CD14-positive monocyte (primary cell): Measurements from ENCODE around the gene KIF1A. TPM values are rescaled to one million over a fixed set of nuclear protein-coding genes. Genes with fewer than 3 reads are reported as not detected.

Experiments used
- DNase-seq, 3 donors: peaks; one replicate each; pipeline ENCODE4 v3.0.0-alpha.2; 2011 to 2022
- H2AFZ ChIP-seq: 2 replicates; pipeline ENCODE4 v1.6.0; 2012; ENCODE audit warnings: mild to moderate bottlenecking, low read depth, low read length, inconsistent platforms; ENCODE audit not compliant: insufficient read depth, poor library complexity, severe bottlenecking
- H3K27ac ChIP-seq, 2 donors: 1 replicate in 1 of 2; 2 replicates in 1 of 2; pipeline ENCODE4 v1.5.1; 2012 to 2013; ENCODE audit warnings: low read length in 2 of 2, control low read depth in 1 of 2, inconsistent platforms in 1 of 2, low read depth in 1 of 2, mild to moderate bottlenecking in 1 of 2
- H3K27me3 ChIP-seq, 2 donors: one replicate each; pipeline versions ENCODE4 v1.6.0 to v1.6.1; 2011 to 2013; ENCODE audit warnings: low read length in 2 of 2; ENCODE audit not compliant: control insufficient read depth in 2 of 2, insufficient read depth in 2 of 2
- H3K36me3 ChIP-seq, 2 donors: replicated peaks in 1 of 2; 1 replicate in 1 of 2; 2 replicates in 1 of 2; pipeline versions ENCODE4 v1.5.1 to v1.6.1; 2012 to 2013; ENCODE audit warnings: low read length in 2 of 2, control low read depth in 1 of 2, inconsistent platforms in 1 of 2, mild to moderate bottlenecking in 1 of 2; ENCODE audit not compliant: insufficient read depth in 2 of 2, control insufficient read depth in 1 of 2
- H3K4me1 ChIP-seq, 2 donors: 1 replicate in 1 of 2; 2 replicates in 1 of 2; pipeline versions ENCODE4 v1.5.1 to v1.6.1; 2012 to 2013; ENCODE audit warnings: low read length in 2 of 2, control low read depth in 1 of 2, inconsistent platforms in 1 of 2, mild to moderate bottlenecking in 1 of 2, moderate library complexity in 1 of 2; ENCODE audit not compliant: insufficient read depth in 2 of 2, control insufficient read depth in 1 of 2
- H3K4me2 ChIP-seq: replicated peaks from 2 replicates; pipeline ENCODE3; 2012; ENCODE audit warnings: low read length, moderate library complexity, mild to moderate bottlenecking; ENCODE audit not compliant: poor library complexity, severe bottlenecking; ENCODE audit errors: extremely low read depth
- H3K4me3 ChIP-seq, 3 experiments: fragments of 200-600 bp in 1 of 3; sonication (generic) in 1 of 3; replicated peaks in 1 of 3; 1 replicate in 2 of 3; 2 replicates in 1 of 3; pipeline ENCODE4 v1.5.1; 2011 to 2013; ENCODE audit warnings: low read length in 3 of 3, mild to moderate bottlenecking in 3 of 3, control low read depth in 2 of 3, low read depth in 2 of 3, inconsistent platforms in 1 of 3, moderate library complexity in 1 of 3
- H3K79me2 ChIP-seq: 2 replicates; pipeline ENCODE4 v1.6.0; 2012; ENCODE audit warnings: mild to moderate bottlenecking, control low read depth, inconsistent platforms, low read length, moderate library complexity; ENCODE audit not compliant: insufficient read depth
- H3K9ac ChIP-seq: 2 replicates; pipeline ENCODE4 v1.6.0; 2017; ENCODE audit warnings: low read length, mild to moderate bottlenecking; ENCODE audit not compliant: insufficient read depth, poor library complexity, severe bottlenecking
- H3K9me3 ChIP-seq, 2 donors: replicated peaks in 1 of 2; 1 replicate in 1 of 2; 2 replicates in 1 of 2; pipeline versions ENCODE4 v1.5.1 to v1.6.1; 2012 to 2013; ENCODE audit warnings: low read length in 2 of 2, control low read depth in 1 of 2; ENCODE audit not compliant: control insufficient read depth in 1 of 2, insufficient read depth in 1 of 2
- H4K20me1 ChIP-seq: 2 replicates; pipeline ENCODE4 v1.6.0; 2012; ENCODE audit warnings: mild to moderate bottlenecking, low read length, control low read depth, moderate library complexity; ENCODE audit not compliant: insufficient read depth
- H3K27ac Mint-ChIP-seq, 7 donors: one replicate each; pipeline ENCODE4 v1.8.0; 2020; ENCODE audit warnings: mild to moderate bottlenecking in 7 of 7, mixed read lengths in 7 of 7, moderate library complexity in 6 of 7, inconsistent platforms in 2 of 7
- H3K27me3 Mint-ChIP-seq, 3 donors: one replicate each; pipeline ENCODE4 v1.8.0; 2021 to 2022; ENCODE audit warnings: low read depth in 3 of 3, mild to moderate bottlenecking in 3 of 3, mixed read lengths in 3 of 3, moderate library complexity in 3 of 3, inconsistent platforms in 1 of 3
- H3K36me3 Mint-ChIP-seq, 2 donors: one replicate each; pipeline ENCODE4 v1.8.0; 2020; ENCODE audit warnings: mixed read lengths in 2 of 2, inconsistent platforms in 1 of 2, mild to moderate bottlenecking in 1 of 2
- H3K4me1 Mint-ChIP-seq: one replicate; pipeline ENCODE4 v1.8.0; 2020; ENCODE audit warnings: mild to moderate bottlenecking, mixed read lengths
- H3K4me3 Mint-ChIP-seq, 2 donors: one replicate each; pipeline ENCODE4 v1.8.0; 2020; ENCODE audit warnings: mild to moderate bottlenecking in 2 of 2, mixed read lengths in 2 of 2, moderate library complexity in 1 of 2
- H3K9me3 Mint-ChIP-seq, 7 donors: one replicate each; pipeline ENCODE4 v1.8.0; 2020 to 2022; ENCODE audit warnings: mixed read lengths in 7 of 7, mild to moderate bottlenecking in 6 of 7, moderate library complexity in 6 of 7, inconsistent platforms in 2 of 7
- WGBS: methylation state at CpG from one replicate; pipeline ENCODE4 v1.1.5; 2013; ENCODE audit warnings: missing lambda C conversion rate; ENCODE audit not compliant: insufficient coverage; 5-methylcytosine and 5-hydroxymethylcytosine counted together
- intact Hi-C, 2 donors: fragments of 100-400 bp; cut with micrococcal nuclease; formaldehyde crosslinking; loops; one replicate each; pipeline versions ENCODE4 v1.15.0 to v1.15.1; 2023
- polyA plus RNA-seq, 3 donors: library from polyadenylated mRNA; depleted of rRNA in 1 of 3; unstranded in 2 of 3; stranded (reverse) in 1 of 3; fragments of 300-500 nt in 2 of 3; fragments of >200 nt in 1 of 3; fragmentation: Illumina TruSeq in 2 of 3; gene quantifications; 1 replicate in 2 of 3; 2 replicates in 1 of 3; pipeline ENCODE4 v1.2.3, GENCODE V29; 2012 to 2021
- TF ChIP-seq, protein P1 (sequence below): fragments of 200-600 bp; IDR thresholded peaks from one replicate; pipeline ENCODE4 v1.8.0; 2022; ENCODE audit warnings: antibody characterized with exemption, mild to moderate bottlenecking

Gene KIF1A
- polyA plus RNA-seq, 3 donors, result not detected

DNA sequence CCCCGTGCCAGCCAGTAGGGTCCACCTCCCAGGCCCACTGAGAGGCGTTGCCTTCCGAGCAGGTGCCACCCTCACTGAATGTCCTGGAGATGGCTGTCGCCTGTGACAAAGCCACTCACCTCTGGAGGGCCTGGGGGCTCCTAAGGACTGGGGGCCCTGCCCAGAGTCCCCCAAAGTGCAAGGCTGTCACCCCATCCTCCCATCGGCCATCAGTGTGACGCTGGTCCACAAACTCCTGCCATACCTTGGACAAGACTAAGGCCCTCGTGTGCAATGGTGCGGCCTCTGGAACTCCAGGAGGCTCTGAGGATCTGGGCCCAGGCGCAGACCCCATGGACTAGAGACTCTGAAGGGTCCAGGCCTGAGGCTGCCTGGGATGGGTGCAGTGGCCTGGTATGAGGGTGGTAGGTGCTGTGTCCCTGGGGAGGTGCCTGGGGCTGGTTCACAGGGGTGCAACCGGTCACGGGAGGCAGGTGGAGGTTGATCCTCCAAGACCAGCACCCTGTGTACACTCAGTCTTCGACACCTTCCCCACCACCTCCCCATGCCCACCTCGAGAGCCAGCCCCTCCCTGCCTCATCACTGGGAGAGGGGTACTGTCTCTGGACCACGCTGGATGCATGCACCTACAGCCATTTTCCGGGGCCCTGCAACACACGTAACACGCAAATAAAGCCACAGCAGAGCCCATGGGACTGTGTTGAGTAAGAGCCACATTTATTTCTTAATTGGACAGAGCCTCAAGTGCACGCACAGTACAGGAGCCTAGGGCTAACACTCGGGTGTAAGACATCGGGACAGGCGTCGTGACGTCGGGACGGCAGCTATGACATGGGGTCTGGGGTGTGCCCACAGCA, 106.7 kb downstream of the KIF1A start:
- Mint-ChIP-seq H3K36me3 (no peaks in the 10 kb centered on the region), H3K4me3 (no peak overlapping the region), H3K27me3 (peaks cover 2 to 8% (median 2%) of the 10 kb centered on the region in 3 donors), H3K4me1 (no peaks in the 10 kb centered on the region), H3K27ac (no peak overlapping the region), H3K9me3 (no peaks in the 10 kb centered on the region)
- Histone ChIP-seq H3K9ac (no peak overlapping the region), H3K36me3 (no peaks in the 10 kb centered on the region), H4K20me1 (no peaks in the 10 kb centered on the region), H3K4me1 (no peaks in the 10 kb centered on the region), H3K79me2 (no peaks in the 10 kb centered on the region), H3K27me3 (no peaks in the 10 kb centered on the region), H3K4me3 (no peak overlapping the region), H3K9me3 (no peaks in the 10 kb centered on the region), H3K27ac (no peak overlapping the region), H2AFZ (no peak overlapping the region), H3K4me2 (no peak overlapping the region)
- TF ChIP-seq, protein P1, sequence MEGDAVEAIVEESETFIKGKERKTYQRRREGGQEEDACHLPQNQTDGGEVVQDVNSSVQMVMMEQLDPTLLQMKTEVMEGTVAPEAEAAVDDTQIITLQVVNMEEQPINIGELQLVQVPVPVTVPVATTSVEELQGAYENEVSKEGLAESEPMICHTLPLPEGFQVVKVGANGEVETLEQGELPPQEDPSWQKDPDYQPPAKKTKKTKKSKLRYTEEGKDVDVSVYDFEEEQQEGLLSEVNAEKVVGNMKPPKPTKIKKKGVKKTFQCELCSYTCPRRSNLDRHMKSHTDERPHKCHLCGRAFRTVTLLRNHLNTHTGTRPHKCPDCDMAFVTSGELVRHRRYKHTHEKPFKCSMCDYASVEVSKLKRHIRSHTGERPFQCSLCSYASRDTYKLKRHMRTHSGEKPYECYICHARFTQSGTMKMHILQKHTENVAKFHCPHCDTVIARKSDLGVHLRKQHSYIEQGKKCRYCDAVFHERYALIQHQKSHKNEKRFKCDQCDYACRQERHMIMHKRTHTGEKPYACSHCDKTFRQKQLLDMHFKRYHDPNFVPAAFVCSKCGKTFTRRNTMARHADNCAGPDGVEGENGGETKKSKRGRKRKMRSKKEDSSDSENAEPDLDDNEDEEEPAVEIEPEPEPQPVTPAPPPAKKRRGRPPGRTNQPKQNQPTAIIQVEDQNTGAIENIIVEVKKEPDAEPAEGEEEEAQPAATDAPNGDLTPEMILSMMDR, result no peak
- intact Hi-C loops, result no loop called here
- WGBS, result 92% methylated on average over 22 of the region's 25 CpGs
- no peak for DNase-seq

DNA sequence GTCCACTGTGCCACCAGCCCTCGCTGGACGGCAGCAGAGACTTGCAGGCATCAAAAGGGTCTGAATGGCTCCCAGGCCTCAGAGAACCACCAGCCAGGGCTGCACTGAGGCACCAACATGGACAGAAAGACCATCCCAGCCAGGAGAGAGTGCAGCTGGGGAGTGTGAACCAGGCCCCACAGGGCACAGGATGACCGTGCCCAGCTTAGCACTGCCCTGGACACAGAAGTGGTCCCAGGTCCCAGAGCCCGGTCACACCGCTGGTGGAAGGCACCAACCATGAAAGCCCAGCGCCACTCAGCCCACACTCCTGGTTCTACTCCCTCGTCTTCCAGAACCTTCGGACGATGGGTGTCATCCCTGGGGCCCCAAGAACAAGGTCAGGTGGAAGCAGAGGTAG, 107.9 kb downstream of the KIF1A start:
- H3K9me3 ChIP-seq, result no peaks in the 10 kb centered on the region
- intact Hi-C loops, result no loop called here
- DNase-seq, result no peak
- WGBS, result 100% methylated on average over 9 of the region's 9 CpGs
- Mint-ChIP-seq H3K27me3 (peaks cover 2 to 8% (median 3%) of the 10 kb centered on the region in 3 donors), H3K4me3 (no peak overlapping the region), H3K27ac (no peak overlapping the region), H3K9me3 (no peaks in the 10 kb centered on the region), H3K36me3 (no peaks in the 10 kb centered on the region), H3K4me1 (peaks cover 2% of the 10 kb centered on the region)
- H3K36me3 ChIP-seq, result no peaks in the 10 kb centered on the region
- no peak overlapping the region for H3K4me2 ChIP-seq
- no peaks in the 10 kb centered on the region for H3K79me2 ChIP-seq
- TF ChIP-seq, protein P1, result no peak
- H3K27ac ChIP-seq, result no peak overlapping the region
- no peaks in the 10 kb centered on the region for H3K4me1 ChIP-seq
- H3K27me3 ChIP-seq, result no peaks in the 10 kb centered on the region
- H3K9ac ChIP-seq, result no peak overlapping the region
- no peak overlapping the region for H2AFZ ChIP-seq
- H4K20me1 ChIP-seq, result no peaks in the 10 kb centered on the region
- no peak overlapping the region for H3K4me3 ChIP-seq
